Hematopoietic multipotent progenitor cell treated with erythropoietin and hydrocortisone succinate and interleukin-3 and kit ligand, for 8 days (in vitro differentiated cells): ENCODE measurements around the gene SLC2A10.
"Not testable (repeated sequence)": the region's sequence is repeated elsewhere in the genome, so short reads cannot be mapped to it uniquely, and the experiment has no call there.

Experiments
- DNase-seq: peaks from one replicate; pipeline ENCODE4 v3.0.0-alpha.2; 2015

Gene SLC2A10

GRCh38 chr20:46709459-46710152, at the start of gene SLC2A10:
Gene SLC2A10 (plus strand): TSS chr20:46709649. CDS start chr20:46709737, 88 bp downstream.
- DNase-seq, result peak; percentile 41

- DNase-seq, result no peak
Measured at GRCh38 chr20:46660487-46660886, 49.0 kb upstream of the SLC2A10 start.

- DNase-seq, result no peak
Measured at GRCh38 chr20:46661659-46662058, 47.8 kb upstream of the SLC2A10 start.

GRCh38 chr20:46663531-46663930, 45.9 kb upstream of the SLC2A10 start:
- DNase-seq, result no peak

GRCh38 chr20:46665602-46666001, 43.8 kb upstream of the SLC2A10 start:
- no peak for DNase-seq

- no peak for DNase-seq
Measured at GRCh38 chr20:46666306-46666705, 43.1 kb upstream of the SLC2A10 start.

GRCh38 chr20:46666818-46667515, 42.5 kb upstream of the SLC2A10 start:
- DNase-seq, result no peak

GRCh38 chr20:46670228-46670584, 39.2 kb upstream of the SLC2A10 start:
- no peak for DNase-seq

- no peak for DNase-seq
Measured at GRCh38 chr20:46670585-46671584, 38.6 kb upstream of the SLC2A10 start.

- DNase-seq, result no peak
Measured at GRCh38 chr20:46671866-46672542, 37.4 kb upstream of the SLC2A10 start.

GRCh38 chr20:46672543-46673148, 36.8 kb upstream of the SLC2A10 start:
- DNase-seq, result no peak

- DNase-seq, result no peak
Measured at GRCh38 chr20:46673394-46674252, 35.8 kb upstream of the SLC2A10 start.

- no peak for DNase-seq
Measured at GRCh38 chr20:46674253-46675083, 35.0 kb upstream of the SLC2A10 start.

- not testable (repeated sequence) for DNase-seq
Measured at GRCh38 chr20:46676649-46677316, 32.7 kb upstream of the SLC2A10 start.

- no peak for DNase-seq
Measured at GRCh38 chr20:46677608-46678007, 31.8 kb upstream of the SLC2A10 start.

- no peak for DNase-seq
Measured at GRCh38 chr20:46678516-46678915, 30.9 kb upstream of the SLC2A10 start.

- no peak for DNase-seq
Measured at GRCh38 chr20:46680684-46681031, 28.8 kb upstream of the SLC2A10 start.

- DNase-seq, result peak; percentile 80
Measured at GRCh38 chr20:46681032-46681854, 28.2 kb upstream of the SLC2A10 start.
